Measurements from ENCODE around the gene PREX1.

The PREX1 gene

DNA sequence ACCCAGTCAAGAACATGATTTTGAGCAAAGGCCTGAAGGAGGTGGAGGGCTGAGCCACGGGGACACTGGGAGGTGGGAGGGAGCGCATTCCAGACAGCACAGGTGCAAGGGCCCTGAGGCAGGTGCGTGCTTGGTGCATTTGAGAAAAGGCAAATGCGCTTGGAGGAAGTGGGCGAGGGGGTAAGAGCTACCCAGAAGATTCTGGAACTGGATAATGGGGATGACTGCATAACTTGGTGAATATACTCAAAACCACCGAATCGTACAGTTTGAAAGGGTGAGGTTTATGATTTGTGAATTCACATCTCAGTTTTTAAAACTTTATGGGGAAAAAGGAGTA, 9.8 kb downstream of the PREX1 start:
- TF ChIP-seq, protein P1, sequence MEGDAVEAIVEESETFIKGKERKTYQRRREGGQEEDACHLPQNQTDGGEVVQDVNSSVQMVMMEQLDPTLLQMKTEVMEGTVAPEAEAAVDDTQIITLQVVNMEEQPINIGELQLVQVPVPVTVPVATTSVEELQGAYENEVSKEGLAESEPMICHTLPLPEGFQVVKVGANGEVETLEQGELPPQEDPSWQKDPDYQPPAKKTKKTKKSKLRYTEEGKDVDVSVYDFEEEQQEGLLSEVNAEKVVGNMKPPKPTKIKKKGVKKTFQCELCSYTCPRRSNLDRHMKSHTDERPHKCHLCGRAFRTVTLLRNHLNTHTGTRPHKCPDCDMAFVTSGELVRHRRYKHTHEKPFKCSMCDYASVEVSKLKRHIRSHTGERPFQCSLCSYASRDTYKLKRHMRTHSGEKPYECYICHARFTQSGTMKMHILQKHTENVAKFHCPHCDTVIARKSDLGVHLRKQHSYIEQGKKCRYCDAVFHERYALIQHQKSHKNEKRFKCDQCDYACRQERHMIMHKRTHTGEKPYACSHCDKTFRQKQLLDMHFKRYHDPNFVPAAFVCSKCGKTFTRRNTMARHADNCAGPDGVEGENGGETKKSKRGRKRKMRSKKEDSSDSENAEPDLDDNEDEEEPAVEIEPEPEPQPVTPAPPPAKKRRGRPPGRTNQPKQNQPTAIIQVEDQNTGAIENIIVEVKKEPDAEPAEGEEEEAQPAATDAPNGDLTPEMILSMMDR (IDR thresholded peaks at IDR 0.05; ENCODE audit: unreplicated experiment in 3 of 3): no peak
- H3K9me3 Mint-ChIP-seq: no peaks in the 10 kb centered on the region
- H3K4me3 Mint-ChIP-seq: no peak overlapping the region

GRCh38 chr20:48817367-48818030, 10.3 kb downstream of the PREX1 start:
- H3K36me3 Mint-ChIP-seq (ENCODE audit: low read depth): no peaks in the 10 kb centered on the region
- TF ChIP-seq, protein P1 (IDR thresholded peaks at IDR 0.05; ENCODE audit: unreplicated experiment in 3 of 3): no peak
- peak overlapping the region in 1 of 3 experiments; percentile 1 for H3K27ac Mint-ChIP-seq
- H3K4me3 Mint-ChIP-seq: no peak overlapping the region
- no peaks in the 10 kb centered on the region for H3K9me3 Mint-ChIP-seq
- peaks cover 25% of the 10 kb centered on the region for H3K4me1 Mint-ChIP-seq
- peaks cover 15% of the 10 kb centered on the region for H3K27me3 Mint-ChIP-seq (ENCODE audit: low read depth)

More for the DNA sequence above, 9.8 kb downstream of the PREX1 start:
- Mint-ChIP-seq H3K4me1 (peaks cover 25% of the 10 kb centered on the region), H3K27me3 (ENCODE audit: low read depth) (peaks cover 15% of the 10 kb centered on the region), H3K36me3 (ENCODE audit: low read depth) (no peaks in the 10 kb centered on the region), H3K27ac (peak overlapping the region; percentile 1 to 60 (median 28))

DNA sequence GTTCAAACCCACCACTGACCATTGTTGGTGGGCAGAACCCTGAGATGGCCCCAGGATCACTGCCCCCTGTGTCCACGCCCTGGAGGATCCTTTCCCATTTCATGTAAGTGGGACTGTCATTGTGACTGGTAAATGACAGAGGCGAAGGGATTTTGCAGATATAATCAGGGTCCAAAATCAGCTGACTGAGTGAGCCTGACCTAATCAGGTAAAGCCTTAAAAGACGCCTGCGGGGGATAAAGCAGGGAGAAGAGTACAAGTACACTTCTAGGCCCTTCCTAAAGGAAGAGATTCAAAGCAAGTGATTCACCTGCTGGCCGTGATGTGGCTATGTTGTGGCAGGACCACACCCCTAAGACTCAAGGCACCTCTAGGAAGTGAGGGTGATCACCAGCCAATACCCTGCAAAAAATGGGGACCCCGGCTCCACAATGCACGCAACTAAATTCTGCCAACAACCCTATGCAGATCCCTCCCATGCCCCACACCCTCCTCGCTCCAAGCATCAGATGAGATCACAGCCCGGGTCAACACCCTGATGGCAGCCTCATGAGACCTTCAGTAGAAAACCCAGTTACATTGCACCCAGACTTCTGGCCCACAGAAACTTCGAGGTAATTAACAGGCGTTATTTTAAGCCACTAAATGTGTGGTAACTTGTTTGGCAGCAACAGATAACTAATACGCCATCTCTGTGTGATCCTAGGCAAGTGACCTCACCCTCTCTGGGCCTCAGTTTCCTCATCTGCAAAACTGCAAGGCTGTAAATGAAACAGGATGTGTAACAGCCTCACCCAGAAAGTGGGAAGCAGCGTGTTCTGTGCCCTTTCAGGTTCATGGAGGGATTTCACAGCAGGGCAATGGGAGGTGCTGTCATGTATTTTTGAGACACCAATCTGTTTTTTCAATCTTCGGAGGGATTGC, 11.3 kb downstream of the PREX1 start:
- Mint-ChIP-seq H3K9me3 (no peaks in the 10 kb centered on the region), H3K36me3 (ENCODE audit: low read depth) (no peaks in the 10 kb centered on the region), H3K27ac (no peak overlapping the region), H3K4me3 (no peak overlapping the region), H3K4me1 (peaks cover 25% of the 10 kb centered on the region), H3K27me3 (ENCODE audit: low read depth) (peaks cover 15% of the 10 kb centered on the region)
- TF ChIP-seq, protein P1 (IDR thresholded peaks at IDR 0.05; ENCODE audit: unreplicated experiment in 3 of 3): no peak

DNA sequence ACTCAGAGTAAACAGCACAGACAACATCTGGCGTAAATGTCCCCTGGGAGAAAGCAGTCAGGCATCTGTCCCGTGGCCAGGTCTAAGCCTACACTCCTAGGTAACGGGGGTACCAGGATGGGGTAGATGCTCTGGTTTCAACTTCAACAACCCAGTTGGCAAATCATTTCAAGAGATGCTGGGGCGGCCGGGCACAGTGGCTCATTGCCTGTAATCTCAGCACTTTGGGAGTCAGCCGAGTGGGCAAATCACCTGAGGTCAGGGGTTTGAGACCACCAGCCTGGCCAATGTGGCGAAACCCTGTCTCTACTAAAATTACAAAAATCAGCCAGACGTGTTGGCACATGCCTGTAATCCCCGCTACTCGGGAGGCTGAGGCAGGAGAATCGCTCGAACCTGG, 12.3 kb downstream of the PREX1 start:
- peaks cover 25% of the 10 kb centered on the region for H3K4me1 Mint-ChIP-seq
- no peaks in the 10 kb centered on the region for H3K36me3 Mint-ChIP-seq (ENCODE audit: low read depth)
- H3K9me3 Mint-ChIP-seq: no peaks in the 10 kb centered on the region
- H3K27ac Mint-ChIP-seq: no peak overlapping the region
- TF ChIP-seq, protein P1 (IDR thresholded peaks at IDR 0.05; ENCODE audit: unreplicated experiment in 3 of 3): no peak
- H3K4me3 Mint-ChIP-seq: no peak overlapping the region
- H3K27me3 Mint-ChIP-seq (ENCODE audit: low read depth): peaks cover 15% of the 10 kb centered on the region

DNA sequence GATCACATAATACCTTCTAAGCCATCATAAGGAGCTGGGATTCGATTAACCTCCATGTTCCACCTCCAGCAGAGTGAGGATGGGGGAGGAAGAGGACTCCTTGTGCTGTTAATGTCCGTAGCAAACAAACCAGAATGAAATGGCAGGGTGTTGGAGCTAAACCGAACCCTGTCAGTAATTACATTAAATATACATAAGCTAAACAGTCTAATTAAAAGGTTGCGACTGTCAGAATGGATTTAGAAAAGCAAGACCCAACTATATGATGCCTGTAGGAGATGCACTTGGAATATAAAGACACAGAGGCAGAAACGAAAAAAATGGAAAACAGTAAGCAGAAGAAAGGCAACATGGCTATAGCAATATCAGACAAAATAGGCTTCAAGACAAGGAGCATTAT, 13.2 kb downstream of the PREX1 start:
- Mint-ChIP-seq H3K4me3 (no peak overlapping the region), H3K4me1 (peaks cover 17% of the 10 kb centered on the region)

More for the DNA sequence above, 13.2 kb downstream of the PREX1 start:
- Mint-ChIP-seq H3K9me3 (no peaks in the 10 kb centered on the region), H3K27ac (no peak overlapping the region), H3K36me3 (ENCODE audit: low read depth) (no peaks in the 10 kb centered on the region), H3K27me3 (ENCODE audit: low read depth) (peaks cover 6% of the 10 kb centered on the region)
- TF ChIP-seq, protein P1 (IDR thresholded peaks at IDR 0.05; ENCODE audit: unreplicated experiment in 3 of 3): no peak
